ENCODE data around the gene CD300E. TPM values are rescaled to one million over a fixed set of nuclear protein-coding genes. Genes with fewer than 3 reads are reported as not detected.

Gene CD300E
- polyA plus RNA-seq, 4 donors = 0.09 to 0.48 (median 0.25) TPM

DNA sequence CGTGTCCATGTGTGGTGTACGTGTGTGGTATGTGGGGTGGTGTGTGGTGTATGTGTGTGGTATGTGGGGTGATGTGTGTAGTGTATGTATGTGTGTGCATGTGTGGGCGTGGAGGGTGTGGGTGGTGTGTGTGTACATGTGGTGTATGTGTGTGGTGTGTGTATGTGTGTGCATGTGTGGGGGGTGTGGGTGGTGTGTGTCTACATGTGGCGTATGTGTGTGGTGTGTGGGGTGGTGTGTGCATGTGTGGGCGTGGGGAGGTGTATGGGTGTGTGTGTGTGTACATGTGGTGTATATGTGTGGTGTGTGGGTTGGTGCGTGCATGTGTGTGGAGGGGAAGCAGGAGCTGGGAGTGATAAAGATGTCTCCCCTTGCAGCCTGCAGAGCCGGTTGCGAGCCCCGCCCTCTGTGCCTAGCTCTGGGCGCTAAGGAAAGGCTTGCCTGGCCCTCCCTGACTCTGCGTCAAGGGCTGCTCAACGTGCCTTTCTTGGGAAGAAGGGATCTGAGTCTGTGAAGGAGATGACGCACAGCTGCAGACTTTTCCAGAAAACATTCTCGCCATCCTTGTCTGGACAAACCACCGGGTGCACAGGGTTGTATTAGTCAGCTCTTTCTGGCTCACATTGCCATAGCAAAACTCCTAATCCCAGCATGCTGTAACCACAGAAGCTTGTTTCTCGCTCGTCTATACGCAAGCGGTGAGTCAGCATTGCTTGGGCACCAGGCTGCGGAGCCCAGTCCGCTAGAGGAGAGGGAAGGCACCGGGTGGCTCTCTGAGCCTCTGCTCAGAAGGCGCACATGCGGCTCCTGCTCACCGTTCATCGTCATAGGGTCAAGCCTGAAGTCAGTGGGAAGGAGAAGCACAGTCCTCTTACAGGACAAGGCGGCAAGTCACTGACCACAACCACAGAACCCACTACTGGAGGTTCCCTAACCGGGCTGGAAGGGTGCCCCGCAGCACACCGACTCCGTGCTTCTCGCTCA, 54.2 kb downstream of the CD300E start:
- no peak for DNase-seq (ENCODE audit: low read depth in 4 of 4, low spot score in 3 of 4)

DNA sequence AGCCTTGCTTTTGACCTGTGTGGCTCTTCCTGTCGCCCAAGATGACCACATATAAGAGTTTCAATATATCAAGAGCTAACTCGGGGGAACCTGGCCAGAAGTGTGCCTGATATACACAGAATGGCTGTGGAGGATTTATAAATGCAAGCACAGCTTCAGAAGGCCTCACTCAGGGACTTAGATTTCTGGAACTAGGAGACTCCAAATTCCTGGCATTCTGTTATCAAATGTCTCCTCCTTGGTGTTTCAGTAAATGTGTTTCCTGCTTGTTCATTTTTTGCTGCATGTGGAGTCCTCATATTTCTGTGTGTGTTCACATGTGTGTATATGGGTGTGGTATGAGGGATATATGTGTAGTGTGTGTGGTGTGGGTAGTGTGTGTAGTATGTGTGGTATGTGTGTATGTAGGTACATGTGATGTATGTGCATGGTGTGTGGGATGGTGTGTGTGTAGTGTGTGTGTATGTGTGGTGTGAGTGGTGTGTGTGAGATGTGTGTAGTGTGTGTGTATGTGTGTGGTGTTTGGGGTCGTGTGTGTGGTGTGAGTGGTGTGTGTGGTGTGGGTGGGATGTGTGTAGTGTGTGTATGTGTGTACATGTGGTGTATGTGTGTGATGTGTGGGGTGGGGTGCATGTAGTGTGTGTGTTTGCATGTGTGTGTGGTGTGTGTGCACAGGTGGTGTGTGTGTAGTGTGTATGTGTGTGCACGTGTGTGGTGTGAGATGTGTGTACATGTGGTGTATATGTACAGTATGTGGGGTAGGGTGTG, 55.2 kb downstream of the CD300E start:
- DNase-seq (ENCODE audit: low read depth in 4 of 4, low spot score in 3 of 4) = no peak

DNA sequence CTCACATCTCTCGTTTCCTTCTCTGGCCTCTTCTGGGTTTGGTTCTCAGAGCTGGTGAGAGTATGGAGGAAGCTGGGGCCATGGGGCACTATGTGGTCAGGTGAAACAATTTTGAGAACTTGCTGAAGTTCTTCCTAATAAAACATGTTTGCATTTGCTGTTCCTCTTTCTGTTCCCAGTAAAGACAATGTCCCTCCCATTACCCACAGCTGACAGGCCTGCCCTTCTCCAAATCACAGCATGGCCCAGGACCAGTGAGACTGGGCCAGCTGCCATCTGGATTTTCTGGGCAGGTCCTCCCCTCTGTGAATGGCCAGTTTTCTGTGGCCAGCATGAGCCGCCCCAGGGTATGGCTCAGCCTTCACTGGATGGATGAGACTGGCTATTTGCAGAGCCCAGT, 56.1 kb downstream of the CD300E start, which contains the start of gene CD300H:
Gene CD300H, minus strand, starts transcription at position 113 of the 400 bp plus-strand sequence.
- DNase-seq (ENCODE audit: low read depth in 4 of 4, low spot score in 3 of 4) = no peak

DNA sequence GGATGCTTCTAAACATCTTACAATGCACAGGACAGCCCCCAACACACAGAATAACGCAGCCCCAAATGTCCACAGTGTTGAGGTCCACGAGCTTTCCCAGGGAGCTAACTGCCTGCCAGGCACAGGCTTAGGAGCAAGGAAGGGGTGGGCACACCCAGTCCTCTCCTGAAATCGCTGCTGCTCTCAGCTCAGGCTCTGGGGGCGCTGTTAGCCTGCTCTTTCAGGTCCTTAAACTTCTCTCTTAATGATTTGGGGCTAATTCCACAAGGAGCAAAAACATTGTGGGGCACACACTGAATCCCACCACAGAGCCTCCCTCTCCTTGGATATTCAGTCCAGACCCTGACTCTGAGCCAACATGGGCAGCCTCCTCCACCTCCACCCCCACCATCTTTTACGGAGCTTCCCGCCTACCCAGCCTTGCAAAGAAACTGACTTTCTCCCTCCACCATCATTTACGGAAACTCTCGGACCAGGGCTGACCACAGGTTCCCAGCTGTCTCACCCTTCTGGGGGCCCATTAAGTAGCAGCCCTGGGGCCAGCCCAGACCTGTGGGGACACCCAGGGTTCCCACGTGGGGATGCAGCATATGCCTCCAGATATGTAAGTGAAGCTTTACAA, 57.3 kb downstream of the CD300E start:
- DNase-seq (ENCODE audit: low read depth in 4 of 4, low spot score in 3 of 4) = no peak

DNA sequence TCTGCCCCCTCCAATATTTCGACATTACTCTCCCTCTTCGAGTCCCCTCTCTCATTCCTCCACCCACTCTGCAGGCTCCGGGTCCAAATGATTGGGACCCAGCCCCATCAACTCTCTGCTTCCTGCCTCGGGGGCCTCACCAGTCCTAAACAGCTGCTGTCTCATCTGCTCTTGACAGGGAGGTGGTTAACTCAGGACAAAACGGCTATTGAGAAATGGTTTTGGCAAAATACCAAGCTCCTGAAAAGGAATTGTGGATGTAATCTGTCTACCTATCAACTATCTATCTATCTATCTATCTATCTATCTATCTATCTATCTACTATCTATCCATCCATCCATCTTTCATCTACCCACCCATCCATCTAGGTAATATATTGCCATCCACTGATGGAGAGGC, 58.4 kb downstream of the CD300E start:
- DNase-seq (ENCODE audit: low read depth in 4 of 4, low spot score in 3 of 4) = no peak

DNA sequence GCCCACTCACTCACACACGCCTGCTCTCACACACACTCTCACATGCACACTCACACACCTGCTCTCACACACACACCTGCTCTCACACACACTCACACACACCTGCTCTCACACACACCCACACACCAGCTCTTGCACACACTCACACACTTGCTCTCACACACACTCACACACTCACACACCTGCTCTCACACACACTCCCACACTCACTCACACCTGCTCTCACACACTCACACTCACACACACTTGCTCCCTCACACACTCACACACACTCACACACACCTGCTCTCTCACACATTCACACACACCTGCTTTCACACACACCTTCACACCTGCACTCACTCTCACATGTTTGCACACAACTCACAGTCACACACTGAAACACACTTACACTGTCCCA, 60.2 kb downstream of the CD300E start:
- DNase-seq (ENCODE audit: low read depth in 4 of 4, low spot score in 3 of 4) = no peak

DNA sequence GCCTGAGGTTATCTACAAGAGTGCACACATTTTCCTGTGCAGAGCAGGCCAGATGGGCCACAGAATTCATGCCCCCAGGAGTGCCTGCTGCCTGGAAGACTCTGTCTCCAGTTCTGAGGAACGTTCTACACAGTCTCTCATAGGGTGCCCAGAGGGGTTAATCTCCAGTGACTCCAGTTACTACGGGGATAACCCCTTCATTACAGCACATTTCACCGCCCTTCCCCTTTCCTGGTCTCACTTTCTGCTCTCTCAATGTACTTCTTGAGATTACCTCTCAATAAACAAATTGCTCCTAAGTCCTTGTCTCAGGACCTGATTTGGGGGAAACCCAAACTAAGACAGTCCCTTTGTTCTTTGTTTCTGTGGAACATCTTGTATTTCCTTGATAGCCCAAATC, 62.0 kb downstream of the CD300E start:
- DNase-seq (ENCODE audit: low read depth in 4 of 4, low spot score in 3 of 4) = no peak

Other genes with a start within 250 kb of the CD300E start
- 100 to 1,000 TPM in 3 of 4 donors, 10 to 100 TPM in 1; 10.5 to 153 (median 104) TPM for gene GPRC5C, start 191.7 kb downstream of the CD300E start, polyA plus RNA-seq (ENCODE audit: insufficient read length in 4 of 4)
- gene CD300A, start 157.1 kb downstream of the CD300E start, polyA plus RNA-seq (ENCODE audit: insufficient read length in 4 of 4) = 1 to 10 TPM; 1.5 to 3.1 (median 1.7) TPM
- gene CD300LB, start 92.3 kb downstream of the CD300E start, polyA plus RNA-seq (ENCODE audit: insufficient read length in 4 of 4) = under 1 TPM; 0.15 to 0.27 (median 0.20) TPM
- under 1 TPM; 0.26 to 0.61 (median 0.42) TPM for gene CD300C, start 77.6 kb downstream of the CD300E start, polyA plus RNA-seq (ENCODE audit: insufficient read length in 4 of 4)
- gene CD300H, start 56.2 kb downstream of the CD300E start, polyA plus RNA-seq (ENCODE audit: insufficient read length in 4 of 4) = under 1 TPM in 1 of 4 donors, not detected in 3; 0.34 TPM
- not detected for gene CD300LD, start 31.5 kb downstream of the CD300E start, polyA plus RNA-seq (ENCODE audit: insufficient read length in 4 of 4)
- gene CD300LF, start 89.2 kb upstream of the CD300E start, polyA plus RNA-seq (ENCODE audit: insufficient read length in 4 of 4) = under 1 TPM; 0.23 to 0.38 (median 0.30) TPM
- 1 to 10 TPM; 1.7 to 5.6 (median 4.3) TPM for gene RAB37, start 113.5 kb upstream of the CD300E start, polyA plus RNA-seq (ENCODE audit: insufficient read length in 4 of 4)
- gene NHERF1, start 124.9 kb upstream of the CD300E start, polyA plus RNA-seq (ENCODE audit: insufficient read length in 4 of 4) = 100 to 1,000 TPM in 3 of 4 donors, 10 to 100 TPM in 1; 22.4 to 179 (median 151) TPM
- 10 to 100 TPM; 40.1 to 57.4 (median 44.6) TPM for gene NAT9, start 152.6 kb upstream of the CD300E start, polyA plus RNA-seq (ENCODE audit: insufficient read length in 4 of 4)
- under 1 TPM; 0.13 to 0.74 (median 0.27) TPM for gene GRIN2C, start 236.1 kb upstream of the CD300E start, polyA plus RNA-seq (ENCODE audit: insufficient read length in 4 of 4)
- 10 to 100 TPM in 1 of 4 donors, 1 to 10 TPM in 3; 4.3 to 11.3 (median 6.1) TPM for gene FDXR, start 249.3 kb upstream of the CD300E start, polyA plus RNA-seq (ENCODE audit: insufficient read length in 4 of 4)